HG03159 (cell line): ENCODE results near the gene KCNK13.
"Not testable (repeated sequence)": the region's sequence is repeated elsewhere in the genome, so short reads cannot be mapped to it uniquely, and the experiment has no call there.

ENCODE experiments used
- ATAC-seq: cut with Tn5 transposase; IDR thresholded peaks from one replicate; pipeline ENCODE4 v1.9.1; 2021; ENCODE audit warnings: mild to moderate bottlenecking, moderate library complexity; ENCODE audit not compliant: unreplicated experiment

KCNK13 gene

DNA sequence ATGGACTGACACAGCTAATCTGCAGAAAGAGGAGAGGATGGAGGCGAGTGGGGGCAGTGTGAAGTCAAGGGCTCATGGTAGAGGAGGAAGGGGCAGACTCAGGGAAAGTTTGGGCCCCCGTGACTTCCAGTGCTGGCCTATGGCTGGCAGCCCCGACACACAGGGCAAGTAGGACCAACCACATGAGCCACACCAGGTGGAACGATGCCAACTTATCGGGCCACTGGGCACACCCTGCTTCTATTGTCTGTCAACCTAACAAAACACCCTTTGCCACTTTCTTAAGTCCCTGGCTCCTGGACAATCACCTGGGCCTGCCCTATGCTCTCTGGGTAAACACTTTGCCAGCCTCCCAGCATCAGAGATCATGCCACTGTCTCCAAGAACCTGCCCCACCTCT lies 129.4 kb downstream of the KCNK13 start:
- no peak for ATAC-seq

DNA sequence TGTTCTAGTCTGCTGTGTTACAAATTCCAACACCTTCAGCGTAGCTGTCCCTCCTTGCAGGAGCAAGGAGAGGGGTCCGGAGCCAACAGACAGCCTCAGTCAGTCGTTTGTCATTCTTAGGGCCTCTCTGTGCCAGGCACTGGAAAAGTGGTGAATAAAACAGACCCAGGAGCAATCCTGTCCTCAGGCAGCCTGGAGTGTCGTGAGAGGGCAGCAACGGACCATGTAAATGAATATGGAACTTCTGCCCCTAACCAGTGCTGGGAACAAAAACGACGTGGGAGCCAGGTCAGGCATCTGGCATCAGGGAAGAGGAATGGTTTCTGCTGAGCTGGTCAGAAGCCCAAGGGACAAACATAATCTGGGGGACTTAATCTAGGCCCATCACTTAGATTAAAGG lies 129.8 kb downstream of the KCNK13 start:
- no peak for ATAC-seq

DNA sequence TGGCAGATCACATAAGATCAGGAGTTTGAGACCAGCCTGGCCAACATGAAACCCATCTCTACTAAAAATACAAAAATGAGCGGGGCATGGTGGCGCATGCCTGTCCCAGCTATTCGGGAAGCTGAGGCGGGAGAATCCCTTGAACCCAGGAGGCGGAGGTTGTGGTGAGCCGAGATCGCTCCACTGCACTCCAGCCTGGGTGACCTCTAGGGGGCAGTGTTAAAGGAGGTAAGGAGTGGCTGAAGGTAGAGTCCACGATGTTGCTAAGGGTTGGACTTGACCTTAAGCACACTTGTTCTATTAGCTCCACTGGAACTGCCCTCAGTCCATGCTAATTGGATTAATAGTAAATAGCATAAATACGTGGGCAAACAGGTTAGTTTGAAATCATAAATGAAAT lies 132.1 kb downstream of the KCNK13 start:
- no peak for ATAC-seq

DNA sequence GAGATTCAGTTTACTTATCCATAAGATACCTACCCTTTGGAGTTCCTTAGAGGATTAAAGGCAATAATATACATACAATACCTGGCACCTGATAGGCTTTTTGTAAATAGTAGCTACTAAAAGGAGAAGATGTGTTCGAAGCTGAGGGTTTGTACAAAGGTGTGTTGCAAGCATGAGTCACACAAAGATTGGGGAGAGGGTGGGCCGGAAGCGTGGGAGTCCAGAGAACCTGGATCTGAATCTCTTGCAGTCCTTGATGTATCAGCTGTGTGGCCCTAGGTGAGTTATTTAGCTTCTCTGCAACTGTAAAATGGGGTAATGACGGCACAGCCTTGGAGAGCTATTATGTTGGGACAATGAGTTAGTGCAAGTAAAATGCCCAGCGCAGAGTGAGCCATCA lies 132.9 kb downstream of the KCNK13 start:
- no peak for ATAC-seq

DNA sequence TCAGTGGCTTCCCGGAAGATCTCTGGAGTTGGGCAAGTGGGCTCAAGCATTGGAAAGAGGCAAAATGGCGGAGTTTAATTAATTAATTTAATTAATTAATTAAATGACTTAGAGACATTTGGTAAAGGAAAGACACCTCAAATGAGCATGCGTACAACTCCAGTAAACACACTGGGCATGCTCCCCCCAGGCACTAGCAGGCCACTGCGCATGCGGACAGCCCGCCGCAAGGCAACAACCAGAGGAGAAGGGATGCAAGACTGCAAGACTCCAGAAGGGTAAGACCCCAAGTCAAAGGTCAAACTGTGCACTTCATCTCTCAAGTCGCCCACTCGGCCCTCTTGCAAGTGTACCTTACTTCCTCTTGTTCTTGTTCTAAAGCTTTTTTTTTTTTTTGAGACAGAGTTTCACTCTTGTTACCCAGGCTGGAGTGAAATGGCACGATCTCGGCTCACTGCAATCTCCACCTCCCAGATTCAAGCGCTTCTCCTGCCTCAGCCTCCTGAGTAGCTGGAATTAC lies 136.8 kb downstream of the KCNK13 start:
- no peak for ATAC-seq

DNA sequence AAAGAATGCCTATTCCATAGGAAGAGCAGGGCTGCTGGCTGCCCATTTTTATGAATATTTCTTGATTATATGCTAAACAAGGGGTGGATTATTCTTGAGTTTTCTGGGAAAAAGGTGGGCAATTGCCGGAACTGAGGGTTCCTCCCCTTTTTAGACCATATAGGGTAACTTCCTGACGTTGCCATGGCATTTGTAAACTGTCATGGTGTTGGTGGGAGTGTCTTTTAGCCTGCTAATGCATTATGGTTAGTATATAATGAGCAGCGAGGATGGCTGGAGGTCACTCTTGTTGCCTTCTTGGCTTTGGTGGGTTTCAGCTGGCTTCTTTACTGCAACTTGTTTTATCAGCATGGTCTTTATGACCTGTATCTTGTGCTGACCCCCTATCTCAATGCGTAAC lies 138.8 kb downstream of the KCNK13 start:
- not testable (repeated sequence) for ATAC-seq

DNA sequence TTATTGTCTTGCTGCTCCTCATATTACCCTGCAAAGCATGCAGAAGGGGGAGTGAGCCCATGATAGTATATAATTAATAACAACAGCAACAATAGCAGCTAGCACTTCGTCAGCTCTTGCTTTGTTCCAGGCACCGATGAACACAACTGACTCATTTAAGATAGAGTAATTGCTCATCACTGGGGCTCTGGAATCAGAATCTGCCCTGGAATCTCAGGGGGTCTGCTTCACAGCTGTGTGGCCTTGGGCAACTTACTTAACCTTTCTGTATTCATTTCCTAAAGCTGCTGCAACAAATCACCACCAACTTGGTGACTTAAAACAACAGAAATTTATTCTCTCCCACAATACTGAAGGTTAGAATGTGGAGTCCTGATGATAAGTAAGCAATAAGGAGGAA lies 139.6 kb downstream of the KCNK13 start:
- no peak for ATAC-seq

DNA sequence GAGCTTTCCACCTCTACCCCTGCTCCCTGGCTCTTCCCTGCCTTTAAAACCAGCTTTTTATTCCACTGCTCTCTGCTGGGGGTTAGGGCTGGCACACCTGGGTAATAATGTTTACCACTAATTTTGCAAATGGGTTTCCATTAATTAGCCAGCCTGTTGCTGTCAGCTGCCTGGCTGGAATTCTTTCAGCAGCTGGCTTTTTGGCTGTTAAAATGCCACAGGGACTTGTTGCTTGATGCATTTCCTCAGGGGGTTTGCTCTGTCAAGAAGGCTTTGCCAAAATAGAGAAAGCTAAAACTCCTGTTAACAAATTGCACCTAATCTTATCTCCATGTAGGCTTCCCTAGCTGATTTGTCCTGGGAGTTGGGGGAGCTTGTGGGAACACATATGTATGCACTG lies 142.7 kb downstream of the KCNK13 start:
- ATAC-seq = no peak

DNA sequence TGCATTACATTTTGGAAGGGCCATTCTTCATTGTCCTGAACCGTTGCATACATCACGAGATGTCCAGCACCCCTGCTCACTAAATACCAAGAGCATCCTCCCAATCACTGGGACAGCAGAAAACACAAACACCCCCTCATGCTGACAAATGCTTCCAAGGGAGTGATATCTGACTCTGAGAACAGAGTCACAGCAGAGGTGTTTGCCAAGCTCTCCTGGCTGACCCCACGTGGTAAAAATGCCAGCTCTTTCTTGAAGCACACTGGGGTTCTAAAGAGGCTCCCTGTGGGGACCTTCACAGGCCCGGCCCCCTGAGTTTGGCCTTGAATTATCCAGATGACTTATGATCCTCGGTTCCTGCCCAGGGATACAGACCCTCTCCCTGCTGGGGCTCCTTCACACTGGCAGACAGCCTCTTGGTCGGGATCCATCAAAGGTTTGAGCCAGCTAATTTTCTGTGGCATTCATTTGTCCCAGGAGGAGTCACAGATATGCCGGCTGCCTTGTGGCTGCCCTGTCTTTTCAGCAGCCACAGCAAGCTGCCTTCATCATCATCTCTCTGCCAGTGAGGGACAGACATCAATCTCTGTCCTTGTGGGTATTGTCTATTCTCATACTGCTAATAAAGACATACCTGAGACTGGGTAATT lies 151.4 kb downstream of the KCNK13 start:
- ATAC-seq = no peak

DNA sequence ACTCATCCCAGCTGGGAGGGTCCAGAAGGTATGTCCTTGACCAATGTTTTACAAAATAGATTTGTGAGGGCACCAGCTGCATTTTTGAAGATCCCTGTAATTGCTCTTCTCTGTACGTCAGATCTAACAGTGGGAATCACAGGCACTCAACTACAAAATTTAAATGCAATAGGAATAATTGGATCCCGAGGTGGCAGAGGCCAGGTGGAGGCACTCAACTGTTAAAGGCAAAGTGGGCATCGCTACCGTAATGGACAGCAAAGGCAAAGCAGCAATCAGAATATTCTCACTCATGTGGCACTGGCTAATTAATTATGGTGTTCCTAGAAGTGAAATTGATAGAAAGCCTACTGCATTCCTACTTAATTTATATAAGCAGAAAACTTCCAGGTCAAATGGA lies 166.7 kb downstream of the KCNK13 start:
- no peak for ATAC-seq

DNA sequence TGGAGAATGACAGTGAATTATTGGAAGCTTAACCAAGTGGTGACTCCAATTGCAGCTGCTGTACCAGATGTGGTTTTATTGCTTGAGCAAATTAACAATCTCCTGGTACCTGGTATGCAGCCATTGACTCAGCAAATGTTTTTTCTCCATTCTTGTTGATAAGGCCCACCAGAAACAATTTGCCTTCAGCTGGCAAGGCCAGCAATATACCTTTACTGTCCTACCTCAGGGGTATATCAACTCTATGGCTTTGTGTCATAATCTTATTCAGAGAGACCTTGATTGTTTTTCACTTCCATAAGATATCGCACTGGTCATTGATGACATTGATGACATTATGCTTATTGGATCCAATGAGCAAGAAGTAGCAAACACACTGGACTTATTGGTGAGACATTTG lies 168.1 kb downstream of the KCNK13 start:
- ATAC-seq = not testable (repeated sequence)
